HG02852 (cell line): ENCODE data around the gene AP4B1.
A peak's percentile ranks its signal among the peaks of the same experiment; 100 is the strongest.
"Not testable (repeated sequence)": the region's sequence is repeated elsewhere in the genome, so short reads cannot be mapped to it uniquely, and the experiment has no call there.

ENCODE experiments used
- ATAC-seq: cut with Tn5 transposase; IDR thresholded peaks from one replicate; pipeline ENCODE4 v1.9.1; 2021; ENCODE audit warnings: mild to moderate bottlenecking, moderate library complexity; ENCODE audit not compliant: unreplicated experiment

The AP4B1 gene

GRCh38 chr1:113859478-113860175 is 45.0 kb downstream of the AP4B1 start:
- ATAC-seq = peak; percentile 90

GRCh38 chr1:113858982-113859381 is 45.6 kb downstream of the AP4B1 start:
- no peak for ATAC-seq

- ATAC-seq = no peak
These were observed 46.2 kb downstream of the AP4B1 start for GRCh38 chr1:113858418-113858817.

GRCh38 chr1:113857776-113858175 is 46.8 kb downstream of the AP4B1 start:
- no peak for ATAC-seq

GRCh38 chr1:113856401-113856790 is 48.2 kb downstream of the AP4B1 start:
- ATAC-seq = no peak

GRCh38 chr1:113855630-113856400 is 48.8 kb downstream of the AP4B1 start:
- ATAC-seq = no peak

GRCh38 chr1:113854234-113854633 is 50.4 kb downstream of the AP4B1 start:
- no peak for ATAC-seq

GRCh38 chr1:113852694-113853093 is 51.9 kb downstream of the AP4B1 start:
- ATAC-seq = not testable (repeated sequence)

- no peak for ATAC-seq
These were observed 54.3 kb downstream of the AP4B1 start for GRCh38 chr1:113850127-113850796.

- no peak for ATAC-seq
These were observed 55.5 kb downstream of the AP4B1 start for GRCh38 chr1:113849072-113849471.

GRCh38 chr1:113846391-113847035 is 58.1 kb downstream of the AP4B1 start:
- ATAC-seq = no peak
